HCT116 (cell line): ENCODE results near the gene MAST4.

Experiments used
- CEBPB ChIP-seq: IDR thresholded peaks from 2 replicates; pipeline ENCODE4 v1.6.1; 2012; ENCODE audit warnings: low read depth
- EZH2 ChIP-seq: fragments of 200-600 bp; sonication (generic); IDR thresholded peaks from 2 replicates; pipeline ENCODE4 v1.6.1; 2017; ENCODE audit warnings: antibody characterized with exemption, mixed run types
- EZH2phosphoT487 ChIP-seq: fragments of 200-600 bp; IDR thresholded peaks from 2 replicates; pipeline ENCODE4 v1.6.1; 2018; ENCODE audit warnings: antibody characterized with exemption, borderline replicate concordance
- FOSL1 ChIP-seq: IDR thresholded peaks from 2 replicates; pipeline ENCODE4 v1.6.1; 2012; ENCODE audit warnings: low read depth
- JUND ChIP-seq: IDR thresholded peaks from 2 replicates; pipeline ENCODE4 v1.6.1; 2012
- MAX ChIP-seq: IDR thresholded peaks from 2 replicates; pipeline ENCODE4 v1.6.1; 2012
- POLR2A ChIP-seq: IDR thresholded peaks from 2 replicates; pipeline ENCODE4 v1.7.0; 2011; ENCODE audit warnings: borderline replicate concordance; ENCODE audit not compliant: insufficient read depth, insufficient read length; ENCODE audit errors: extremely low read depth
- POLR2AphosphoS5 ChIP-seq: IDR thresholded peaks from 2 replicates; pipeline ENCODE4 v1.6.1; 2011; ENCODE audit warnings: mild to moderate bottlenecking, low read depth, low read length, moderate library complexity
- SP1 ChIP-seq: IDR thresholded peaks from 2 replicates; pipeline ENCODE4 v1.6.1; 2012; ENCODE audit warnings: low read depth
- ZBTB33 ChIP-seq: IDR thresholded peaks from 2 replicates; pipeline ENCODE4 v1.6.1; 2011; ENCODE audit warnings: mild to moderate bottlenecking, low read length, moderate library complexity; ENCODE audit not compliant: insufficient replicate concordance; ENCODE audit errors: extremely low read depth
- ZNF274 ChIP-seq: fragments of 200-500 bp; sonication (Bioruptor generic); IDR thresholded peaks from 2 replicates; pipeline ENCODE4 v1.6.1; 2014; ENCODE audit warnings: mild to moderate bottlenecking, low read depth, low read length, inconsistent platforms
- TF ChIP-seq, protein P1 (sequence below), 3 experiments: fragments of 200-600 bp in 1 of 3; sonication (generic) in 1 of 3; IDR thresholded peaks in 2 of 3; conservative IDR thresholded peaks in 1 of 3; 2 replicates each; pipeline ENCODE4 v1.5.1; 2012 to 2017; ENCODE audit warnings: low read depth in 2 of 3, low read length in 2 of 3, antibody characterized with exemption in 1 of 3, borderline replicate concordance in 1 of 3, control low read depth in 1 of 3, mild to moderate bottlenecking in 1 of 3, mixed read lengths in 1 of 3, mixed run types in 1 of 3, moderate library complexity in 1 of 3; ENCODE audit not compliant: insufficient read depth in 1 of 3

DNA sequence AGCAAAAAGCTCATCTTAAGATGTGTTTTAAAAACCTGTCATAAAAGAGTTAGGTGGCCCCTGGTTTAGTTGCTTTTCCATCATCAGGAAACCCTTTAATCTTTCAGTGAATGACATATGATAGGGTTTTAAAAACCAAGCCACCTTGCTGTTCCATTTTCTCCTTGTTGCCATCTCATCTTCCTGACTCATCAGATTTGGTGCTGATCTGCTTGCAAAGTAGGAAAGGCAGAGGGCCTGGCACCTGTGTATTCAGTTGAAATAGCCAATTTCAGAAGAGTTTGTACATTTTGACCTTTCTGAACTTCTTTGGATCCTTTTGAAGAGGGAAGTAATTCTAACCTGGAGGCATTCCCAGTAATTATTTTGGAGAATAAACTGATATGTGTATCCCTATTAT lies 327.7 kb downstream of the MAST4 start:
- TF ChIP-seq, protein P1, sequence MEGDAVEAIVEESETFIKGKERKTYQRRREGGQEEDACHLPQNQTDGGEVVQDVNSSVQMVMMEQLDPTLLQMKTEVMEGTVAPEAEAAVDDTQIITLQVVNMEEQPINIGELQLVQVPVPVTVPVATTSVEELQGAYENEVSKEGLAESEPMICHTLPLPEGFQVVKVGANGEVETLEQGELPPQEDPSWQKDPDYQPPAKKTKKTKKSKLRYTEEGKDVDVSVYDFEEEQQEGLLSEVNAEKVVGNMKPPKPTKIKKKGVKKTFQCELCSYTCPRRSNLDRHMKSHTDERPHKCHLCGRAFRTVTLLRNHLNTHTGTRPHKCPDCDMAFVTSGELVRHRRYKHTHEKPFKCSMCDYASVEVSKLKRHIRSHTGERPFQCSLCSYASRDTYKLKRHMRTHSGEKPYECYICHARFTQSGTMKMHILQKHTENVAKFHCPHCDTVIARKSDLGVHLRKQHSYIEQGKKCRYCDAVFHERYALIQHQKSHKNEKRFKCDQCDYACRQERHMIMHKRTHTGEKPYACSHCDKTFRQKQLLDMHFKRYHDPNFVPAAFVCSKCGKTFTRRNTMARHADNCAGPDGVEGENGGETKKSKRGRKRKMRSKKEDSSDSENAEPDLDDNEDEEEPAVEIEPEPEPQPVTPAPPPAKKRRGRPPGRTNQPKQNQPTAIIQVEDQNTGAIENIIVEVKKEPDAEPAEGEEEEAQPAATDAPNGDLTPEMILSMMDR (IDR thresholded peaks at IDR 0.05 in 2 of 3, conservative IDR thresholded peaks at IDR 0.05 in 1 of 3; ENCODE audit: borderline replicate concordance in 1 of 3, insufficient read depth in 1 of 3, low read depth in 2 of 3, low read length in 2 of 3), result no peak
- no peak for TF ChIP-seq CEBPB
- TF ChIP-seq POLR2A, result no peak
- no peak for TF ChIP-seq ZNF274
- no peak for TF ChIP-seq EZH2
- no peak for TF ChIP-seq JUND
- no peak for TF ChIP-seq POLR2AphosphoS5
- TF ChIP-seq SP1, result no peak
- TF ChIP-seq MAX, result no peak
- no peak for TF ChIP-seq EZH2phosphoT487
- TF ChIP-seq ZBTB33, result no peak
- no peak for TF ChIP-seq FOSL1
